Frontal cortex (tissue), 4 donors: ENCODE data around the gene TRABD2B. TPM values are rescaled to one million over a fixed set of nuclear protein-coding genes. Genes with fewer than 3 reads are reported as not detected.

Experiments
- DNase-seq, 2 donors: peaks; one replicate each; pipeline ENCODE4 v3.0.0; 2012; ENCODE audit warnings: low spot score in 2 of 2
- FAIRE-seq: peaks from 2 replicates; lab custom pipeline; 2012; peaks lifted over from hg19 to GRCh38; lab: Jason Lieb, UNC
- total RNA-seq: library from RNA; depleted of rRNA; stranded (reverse); fragments of >200 nt; gene quantifications from one replicate; pipeline ENCODE4 v1.2.3, GENCODE V29; 2014
- donor health status: control.
- donor health status: control.
- donor health status: control.

TRABD2B gene
- total RNA-seq, 1 donor from 2014 or later = under 0.01 TPM

GRCh38 chr1:47995306-47996050 is 1.7 kb downstream of the TRABD2B start:
- FAIRE-seq = no peak
- no peak for DNase-seq

DNA sequence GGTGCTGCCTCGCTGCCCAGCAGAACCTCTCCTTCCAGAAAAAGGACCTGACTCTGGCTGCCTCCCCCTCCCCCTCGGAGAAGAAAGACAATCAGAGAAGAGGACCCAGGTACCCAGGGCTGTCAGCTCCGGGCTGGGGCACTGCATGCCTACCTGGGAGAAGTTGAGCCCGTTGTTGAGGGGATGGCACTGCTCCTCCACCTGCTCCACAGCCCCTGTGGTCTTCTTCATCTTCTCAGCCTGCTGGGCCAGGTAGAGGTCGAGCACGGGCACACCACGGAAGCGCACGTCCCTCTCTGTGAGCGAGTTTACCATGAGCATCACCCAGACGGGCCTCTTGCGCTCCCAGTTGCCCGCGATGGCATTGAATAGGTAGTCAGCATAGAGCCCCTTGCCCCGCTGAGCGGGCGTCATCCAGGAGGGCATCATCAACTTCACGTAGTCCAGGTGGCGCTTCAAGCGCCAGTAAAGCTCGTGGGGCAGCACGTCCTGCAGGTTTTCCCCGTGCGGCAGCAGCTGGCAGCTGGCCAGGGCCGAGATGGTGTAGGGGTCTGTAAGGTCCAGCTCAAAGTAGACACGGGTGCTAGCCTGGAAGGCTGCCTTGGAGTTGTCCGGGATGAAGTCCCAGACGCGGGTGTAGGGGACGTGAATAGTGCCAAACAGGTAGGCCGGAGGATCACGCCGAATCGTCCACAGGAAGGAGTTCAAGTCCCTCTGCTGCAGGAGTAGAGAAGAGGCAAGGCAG is 3.1 kb downstream of the TRABD2B start:
- DNase-seq = no peak
- FAIRE-seq = no peak

DNA sequence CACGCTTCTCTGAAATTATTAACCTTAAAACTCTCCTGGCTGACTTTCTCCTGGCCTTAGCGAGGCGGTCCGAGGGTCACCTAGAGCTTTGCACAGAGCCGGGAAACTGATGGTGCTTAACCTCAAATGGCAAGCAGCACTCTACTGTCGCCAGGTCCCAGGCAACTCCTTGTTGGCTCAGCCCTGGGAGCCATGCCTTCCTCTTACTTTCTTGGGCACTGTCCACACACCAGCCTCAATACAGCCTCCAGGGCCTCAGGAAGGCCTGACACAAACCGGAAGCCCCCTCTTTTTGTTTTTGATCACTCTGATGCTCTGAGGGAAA is 3.8 kb downstream of the TRABD2B start:
- DNase-seq (no peak), FAIRE-seq (no peak)

DNA sequence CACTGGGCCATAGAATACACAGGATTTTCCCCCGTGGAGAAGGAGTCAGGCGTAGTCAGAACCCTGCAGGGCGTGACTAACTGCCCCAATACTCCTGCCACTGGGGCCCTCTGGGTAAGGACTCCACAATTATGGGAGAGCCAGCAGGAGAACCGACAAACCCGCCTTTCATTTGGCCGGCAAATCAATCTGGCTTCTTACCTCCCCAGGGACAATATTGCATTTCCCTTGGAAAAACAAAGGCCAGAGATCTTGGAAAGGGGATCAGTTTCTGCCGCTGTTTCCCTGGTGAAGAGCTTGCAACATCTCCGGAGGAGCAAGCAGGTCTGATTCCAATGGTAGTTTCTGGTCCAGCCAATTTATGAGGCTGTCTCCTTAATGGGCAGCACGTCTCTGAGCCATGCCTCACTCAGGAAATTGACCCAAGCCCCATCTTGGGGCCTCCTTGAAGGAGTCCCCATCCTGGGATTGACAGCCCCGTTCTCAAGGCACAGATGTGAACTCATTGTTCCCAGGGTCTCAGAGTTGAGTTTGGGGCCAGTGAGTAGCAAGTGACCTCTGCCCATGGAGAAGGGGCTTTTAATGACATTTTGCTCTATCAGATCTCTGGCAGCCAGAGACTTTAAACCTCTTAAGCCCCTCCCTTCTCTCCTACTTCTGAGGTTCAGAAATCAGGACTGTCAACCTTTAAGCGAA is 4.3 kb downstream of the TRABD2B start:
- DNase-seq = no peak
- FAIRE-seq = no peak

DNA sequence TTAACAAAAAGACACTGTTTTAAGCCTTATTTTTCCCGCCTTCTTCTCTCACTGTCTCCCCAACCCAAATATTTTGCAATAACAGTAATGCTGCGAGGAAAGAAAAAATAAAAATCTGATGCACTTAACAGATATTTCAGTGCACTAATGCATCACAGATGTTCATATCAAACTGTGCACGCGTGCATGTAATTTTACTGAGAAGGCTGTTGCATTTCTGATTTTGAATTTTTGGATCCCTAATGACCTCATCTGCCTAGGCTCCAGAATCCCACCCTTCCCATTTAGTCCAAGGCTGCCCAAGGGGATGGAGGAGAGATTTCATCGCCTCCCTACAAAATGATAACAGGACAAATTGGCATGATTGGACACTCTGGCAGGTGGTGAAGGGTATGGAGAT is 5.5 kb downstream of the TRABD2B start:
- FAIRE-seq (no peak), DNase-seq (no peak)

GRCh38 chr1:47991187-47991586 is 6.0 kb downstream of the TRABD2B start:
- DNase-seq (no peak), FAIRE-seq (no peak)

GRCh38 chr1:47990286-47990685 is 6.9 kb downstream of the TRABD2B start:
- FAIRE-seq (no peak), DNase-seq (no peak)

DNA sequence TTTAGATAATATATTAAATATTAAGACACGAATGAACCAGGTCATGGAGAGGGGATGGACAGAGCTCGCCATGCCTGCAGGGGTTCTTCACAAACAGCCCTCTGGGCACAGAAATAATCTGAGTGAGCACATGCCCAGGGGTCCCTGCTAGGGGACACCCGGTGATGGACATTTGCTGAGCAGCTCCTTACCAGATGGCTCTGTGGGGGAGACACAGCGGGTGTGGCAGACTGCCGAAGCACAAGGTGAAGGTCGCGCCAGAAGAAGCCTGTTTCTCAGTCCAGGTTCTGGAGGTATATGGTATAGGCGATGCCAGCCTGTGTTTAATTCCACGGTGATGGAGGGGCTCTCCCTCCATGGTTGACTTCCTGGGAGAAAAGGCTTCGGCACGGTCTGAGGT is 9.6 kb downstream of the TRABD2B start:
- FAIRE-seq (no peak), DNase-seq (no peak)

- FAIRE-seq = no peak
- peak in 1 of 2 donors; percentile 46 for DNase-seq
These were observed 10.4 kb downstream of the TRABD2B start for GRCh38 chr1:47986761-47987200.

DNA sequence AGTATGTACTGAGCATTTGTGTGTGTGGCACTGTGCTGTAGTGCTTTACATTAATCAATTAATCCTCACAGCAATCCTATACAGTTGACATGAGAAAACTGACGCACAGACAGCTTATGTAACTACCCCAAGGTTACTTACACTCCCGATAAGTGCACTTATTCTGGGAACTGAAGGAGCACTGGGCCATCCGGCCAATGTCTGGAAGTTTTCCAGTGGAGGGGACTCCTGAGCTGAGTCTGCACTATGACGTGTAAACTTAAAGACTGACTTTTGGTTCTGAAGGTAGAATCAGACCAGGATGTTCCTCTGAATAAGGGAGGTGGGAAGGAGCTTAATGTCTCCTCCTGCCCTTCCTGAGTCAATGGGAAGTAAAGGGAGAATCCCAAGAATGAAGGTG is 12.2 kb downstream of the TRABD2B start:
- DNase-seq = no peak
- FAIRE-seq = no peak

GRCh38 chr1:47984175-47984789 is 12.9 kb downstream of the TRABD2B start:
- DNase-seq (peak in 1 of 2 donors; percentile 32), FAIRE-seq (no peak)

DNA sequence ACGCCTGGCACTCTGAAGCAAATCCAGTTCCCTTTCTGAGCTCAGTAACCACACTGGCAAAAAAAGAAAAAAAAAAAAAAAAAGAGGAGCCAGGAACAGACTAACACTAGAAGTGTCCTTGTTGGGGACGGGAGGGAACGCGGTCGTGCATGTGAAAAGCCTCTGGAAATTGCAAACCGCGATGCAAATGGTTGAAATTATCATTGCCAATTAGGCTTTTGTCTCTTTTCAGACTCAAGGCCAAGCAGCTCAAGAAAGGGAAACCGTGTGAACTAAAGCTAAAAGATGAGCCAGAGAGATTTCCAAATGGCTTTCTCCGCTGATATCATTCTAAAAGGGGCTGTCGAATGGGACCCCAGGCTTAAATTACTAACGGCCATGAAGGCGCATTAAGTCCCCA is 13.5 kb downstream of the TRABD2B start:
- no peak for FAIRE-seq
- no peak for DNase-seq

GRCh38 chr1:47981667-47982350 is 15.4 kb downstream of the TRABD2B start:
- DNase-seq (no peak), FAIRE-seq (no peak)

DNA sequence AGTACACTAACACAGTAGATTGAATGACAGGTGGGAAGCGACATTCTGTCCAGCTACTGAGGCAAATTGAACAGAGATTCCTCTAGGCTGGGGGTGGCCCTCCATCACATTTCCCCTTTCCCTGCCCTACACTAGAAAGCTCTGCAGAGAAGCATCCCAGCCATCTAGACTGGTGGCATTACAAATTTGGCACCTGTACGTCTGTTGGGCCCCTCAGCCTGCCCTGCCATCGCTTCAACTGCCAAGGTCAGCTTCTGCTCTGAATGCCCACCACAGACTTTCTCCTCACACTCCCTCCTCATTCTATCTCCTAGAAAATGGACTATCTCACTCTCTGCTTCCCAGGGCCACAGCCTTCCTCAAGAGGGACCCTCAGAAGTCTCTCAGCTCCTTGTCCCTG is 16.7 kb downstream of the TRABD2B start:
- FAIRE-seq = no peak
- no peak for DNase-seq

- DNase-seq (no peak), FAIRE-seq (no peak)
These were observed 17.5 kb downstream of the TRABD2B start for GRCh38 chr1:47979724-47980123.

DNA sequence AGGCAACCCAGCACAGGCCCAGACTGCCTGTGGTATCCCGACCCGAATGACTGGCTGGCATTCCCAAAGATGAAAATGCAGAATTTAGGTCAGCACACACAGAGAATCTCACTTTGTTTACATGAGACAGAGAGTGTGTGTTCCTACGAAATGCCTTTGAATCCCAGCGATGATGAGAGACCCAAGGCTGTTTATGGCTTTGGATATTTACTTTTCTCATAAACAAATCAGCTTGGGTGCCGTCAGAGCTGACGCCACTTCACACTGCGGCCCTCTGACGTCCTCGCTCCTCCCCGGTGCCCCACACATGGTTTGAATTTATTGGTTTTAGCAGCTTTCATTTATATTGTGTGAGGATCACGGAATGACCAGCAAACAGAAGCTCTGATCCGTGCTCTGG is 18.7 kb downstream of the TRABD2B start:
- no peak for FAIRE-seq
- DNase-seq = no peak

DNA sequence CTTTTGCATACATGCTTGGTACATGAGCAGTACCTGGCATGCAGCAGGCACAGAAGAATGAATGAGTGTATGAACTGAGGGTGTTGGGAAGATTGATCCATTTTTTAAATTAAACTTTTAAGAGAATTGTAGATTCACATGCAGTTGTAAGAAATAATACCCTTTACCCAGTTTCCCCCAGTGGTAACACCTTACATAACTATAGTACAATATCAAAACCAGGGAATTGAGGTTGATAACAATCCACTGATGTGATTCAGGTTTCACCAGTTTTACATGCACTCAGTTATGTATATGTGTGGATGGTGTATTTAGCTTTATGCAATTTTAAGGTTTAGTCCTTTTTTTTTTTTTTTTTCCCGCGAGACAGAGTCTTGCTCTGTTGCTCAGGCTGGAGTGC is 20.5 kb downstream of the TRABD2B start:
- DNase-seq (no peak), FAIRE-seq (no peak)

GRCh38 chr1:47976267-47976666 is 20.9 kb downstream of the TRABD2B start:
- FAIRE-seq (no peak), DNase-seq (no peak)

DNA sequence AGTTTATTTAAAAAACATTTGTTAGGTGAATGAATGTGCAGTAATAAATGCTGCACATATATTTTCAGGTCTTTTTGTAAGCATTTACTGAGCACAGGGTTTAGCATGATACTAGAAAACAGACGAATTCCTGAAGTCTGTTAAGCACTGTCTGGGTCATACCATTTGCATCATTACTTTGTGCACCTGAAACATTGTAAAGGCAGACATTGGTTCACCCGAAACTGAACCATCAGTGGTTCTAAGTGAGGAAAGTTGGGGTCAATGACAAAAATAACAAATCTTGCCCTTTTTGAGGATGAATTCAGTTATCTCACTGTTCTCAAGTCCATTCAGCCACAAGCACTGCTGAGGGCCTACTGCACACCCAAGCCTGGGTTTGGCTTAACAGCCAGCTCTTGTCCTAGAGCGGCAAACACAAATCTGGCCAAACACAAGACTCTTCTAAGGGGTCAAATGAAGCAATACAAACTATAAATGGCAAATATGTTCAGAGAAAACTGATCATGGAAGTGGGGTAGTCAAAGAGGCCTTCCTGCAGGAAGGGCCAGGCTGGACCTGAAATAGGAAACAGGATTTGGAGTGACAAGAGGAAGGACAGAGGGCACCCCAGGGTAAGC is 21.8 kb downstream of the TRABD2B start:
- no peak for FAIRE-seq
- DNase-seq = no peak
